ENCODE data around the gene TIPIN. TPM values are rescaled to one million over a fixed set of nuclear protein-coding genes. Genes with fewer than 3 reads are reported as not detected.

TIPIN gene
- total and polyA plus RNA-seq, 2 of the 8 experiments (the other 6 are each of a cell fraction or from before 2014, with no cell fraction given) = 8.5 to 24.7 TPM

GRCh38 chr15:66292571-66293418 is 63.7 kb downstream of the TIPIN start (continued):
- TF ChIP-seq, protein P1, sequence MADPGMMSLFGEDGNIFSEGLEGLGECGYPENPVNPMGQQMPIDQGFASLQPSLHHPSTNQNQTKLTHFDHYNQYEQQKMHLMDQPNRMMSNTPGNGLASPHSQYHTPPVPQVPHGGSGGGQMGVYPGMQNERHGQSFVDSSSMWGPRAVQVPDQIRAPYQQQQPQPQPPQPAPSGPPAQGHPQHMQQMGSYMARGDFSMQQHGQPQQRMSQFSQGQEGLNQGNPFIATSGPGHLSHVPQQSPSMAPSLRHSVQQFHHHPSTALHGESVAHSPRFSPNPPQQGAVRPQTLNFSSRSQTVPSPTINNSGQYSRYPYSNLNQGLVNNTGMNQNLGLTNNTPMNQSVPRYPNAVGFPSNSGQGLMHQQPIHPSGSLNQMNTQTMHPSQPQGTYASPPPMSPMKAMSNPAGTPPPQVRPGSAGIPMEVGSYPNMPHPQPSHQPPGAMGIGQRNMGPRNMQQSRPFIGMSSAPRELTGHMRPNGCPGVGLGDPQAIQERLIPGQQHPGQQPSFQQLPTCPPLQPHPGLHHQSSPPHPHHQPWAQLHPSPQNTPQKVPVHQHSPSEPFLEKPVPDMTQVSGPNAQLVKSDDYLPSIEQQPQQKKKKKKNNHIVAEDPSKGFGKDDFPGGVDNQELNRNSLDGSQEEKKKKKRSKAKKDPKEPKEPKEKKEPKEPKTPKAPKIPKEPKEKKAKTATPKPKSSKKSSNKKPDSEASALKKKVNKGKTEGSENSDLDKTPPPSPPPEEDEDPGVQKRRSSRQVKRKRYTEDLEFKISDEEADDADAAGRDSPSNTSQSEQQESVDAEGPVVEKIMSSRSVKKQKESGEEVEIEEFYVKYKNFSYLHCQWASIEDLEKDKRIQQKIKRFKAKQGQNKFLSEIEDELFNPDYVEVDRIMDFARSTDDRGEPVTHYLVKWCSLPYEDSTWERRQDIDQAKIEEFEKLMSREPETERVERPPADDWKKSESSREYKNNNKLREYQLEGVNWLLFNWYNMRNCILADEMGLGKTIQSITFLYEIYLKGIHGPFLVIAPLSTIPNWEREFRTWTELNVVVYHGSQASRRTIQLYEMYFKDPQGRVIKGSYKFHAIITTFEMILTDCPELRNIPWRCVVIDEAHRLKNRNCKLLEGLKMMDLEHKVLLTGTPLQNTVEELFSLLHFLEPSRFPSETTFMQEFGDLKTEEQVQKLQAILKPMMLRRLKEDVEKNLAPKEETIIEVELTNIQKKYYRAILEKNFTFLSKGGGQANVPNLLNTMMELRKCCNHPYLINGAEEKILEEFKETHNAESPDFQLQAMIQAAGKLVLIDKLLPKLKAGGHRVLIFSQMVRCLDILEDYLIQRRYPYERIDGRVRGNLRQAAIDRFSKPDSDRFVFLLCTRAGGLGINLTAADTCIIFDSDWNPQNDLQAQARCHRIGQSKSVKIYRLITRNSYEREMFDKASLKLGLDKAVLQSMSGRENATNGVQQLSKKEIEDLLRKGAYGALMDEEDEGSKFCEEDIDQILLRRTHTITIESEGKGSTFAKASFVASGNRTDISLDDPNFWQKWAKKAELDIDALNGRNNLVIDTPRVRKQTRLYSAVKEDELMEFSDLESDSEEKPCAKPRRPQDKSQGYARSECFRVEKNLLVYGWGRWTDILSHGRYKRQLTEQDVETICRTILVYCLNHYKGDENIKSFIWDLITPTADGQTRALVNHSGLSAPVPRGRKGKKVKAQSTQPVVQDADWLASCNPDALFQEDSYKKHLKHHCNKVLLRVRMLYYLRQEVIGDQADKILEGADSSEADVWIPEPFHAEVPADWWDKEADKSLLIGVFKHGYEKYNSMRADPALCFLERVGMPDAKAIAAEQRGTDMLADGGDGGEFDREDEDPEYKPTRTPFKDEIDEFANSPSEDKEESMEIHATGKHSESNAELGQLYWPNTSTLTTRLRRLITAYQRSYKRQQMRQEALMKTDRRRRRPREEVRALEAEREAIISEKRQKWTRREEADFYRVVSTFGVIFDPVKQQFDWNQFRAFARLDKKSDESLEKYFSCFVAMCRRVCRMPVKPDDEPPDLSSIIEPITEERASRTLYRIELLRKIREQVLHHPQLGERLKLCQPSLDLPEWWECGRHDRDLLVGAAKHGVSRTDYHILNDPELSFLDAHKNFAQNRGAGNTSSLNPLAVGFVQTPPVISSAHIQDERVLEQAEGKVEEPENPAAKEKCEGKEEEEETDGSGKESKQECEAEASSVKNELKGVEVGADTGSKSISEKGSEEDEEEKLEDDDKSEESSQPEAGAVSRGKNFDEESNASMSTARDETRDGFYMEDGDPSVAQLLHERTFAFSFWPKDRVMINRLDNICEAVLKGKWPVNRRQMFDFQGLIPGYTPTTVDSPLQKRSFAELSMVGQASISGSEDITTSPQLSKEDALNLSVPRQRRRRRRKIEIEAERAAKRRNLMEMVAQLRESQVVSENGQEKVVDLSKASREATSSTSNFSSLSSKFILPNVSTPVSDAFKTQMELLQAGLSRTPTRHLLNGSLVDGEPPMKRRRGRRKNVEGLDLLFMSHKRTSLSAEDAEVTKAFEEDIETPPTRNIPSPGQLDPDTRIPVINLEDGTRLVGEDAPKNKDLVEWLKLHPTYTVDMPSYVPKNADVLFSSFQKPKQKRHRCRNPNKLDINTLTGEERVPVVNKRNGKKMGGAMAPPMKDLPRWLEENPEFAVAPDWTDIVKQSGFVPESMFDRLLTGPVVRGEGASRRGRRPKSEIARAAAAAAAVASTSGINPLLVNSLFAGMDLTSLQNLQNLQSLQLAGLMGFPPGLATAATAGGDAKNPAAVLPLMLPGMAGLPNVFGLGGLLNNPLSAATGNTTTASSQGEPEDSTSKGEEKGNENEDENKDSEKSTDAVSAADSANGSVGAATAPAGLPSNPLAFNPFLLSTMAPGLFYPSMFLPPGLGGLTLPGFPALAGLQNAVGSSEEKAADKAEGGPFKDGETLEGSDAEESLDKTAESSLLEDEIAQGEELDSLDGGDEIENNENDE (IDR thresholded peaks at IDR 0.05; ENCODE audit: insufficient replicate concordance, low read length) = peak; percentile 80
